ENCODE results near the gene PPFIBP1. TPM values are rescaled to one million over a fixed set of nuclear protein-coding genes. Genes with fewer than 3 reads are reported as not detected.

The PPFIBP1 gene
- polyA plus RNA-seq, 1 donor (not counting 4 experiments of a cell fraction or from before 2014, with no cell fraction given), result 83.5 TPM

DNA sequence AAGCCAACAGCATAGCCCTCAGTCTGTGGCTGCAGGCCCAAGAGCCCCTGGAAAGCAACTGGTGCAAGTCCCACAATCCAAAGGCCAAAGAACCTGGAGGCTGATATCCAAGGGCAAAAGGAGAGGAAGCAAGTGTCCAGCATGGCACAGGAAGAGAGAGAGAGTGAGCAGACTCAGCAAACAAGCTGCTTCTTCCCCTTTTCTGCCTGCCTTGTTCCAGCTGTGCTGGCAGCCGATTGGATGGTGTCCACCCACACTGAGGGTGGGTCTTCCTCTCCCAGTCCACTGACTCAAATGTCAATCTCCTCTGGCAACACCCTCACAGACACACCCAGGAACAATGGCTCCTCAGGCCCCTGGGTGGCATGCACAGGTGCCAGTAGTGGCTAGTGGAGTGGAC lies 44.0 kb upstream of the PPFIBP1 start:
- Histone ChIP-seq H3K4me2 (ENCODE audit: control insufficient read depth, extremely low read depth, insufficient read depth, low read depth, low read length) (no peak overlapping the region), H3K36me3 (ENCODE audit: control insufficient read depth in 2 of 2, extremely low read depth in 1 of 2, insufficient read depth in 2 of 2, low read length in 2 of 2) (no peaks in the 10 kb centered on the region), H2AFZ (ENCODE audit: control insufficient read depth, low read length) (no peak overlapping the region), H4K20me1 (ENCODE audit: control insufficient read depth, extremely low read depth, insufficient read depth, low read length) (no peaks in the 10 kb centered on the region), H3K27ac (ENCODE audit: control insufficient read depth, insufficient read depth, low read length) (no peak overlapping the region), H3K9me3 (ENCODE audit: control insufficient read depth, low read depth, low read length) (no peaks in the 10 kb centered on the region), H3K4me1 (ENCODE audit: control insufficient read depth, extremely low read depth, insufficient read depth, low read length) (no peaks in the 10 kb centered on the region), H3K27me3 (ENCODE audit: control insufficient read depth, extremely low read depth, insufficient read depth, low read length) (no peaks in the 10 kb centered on the region), H3K4me3 (ENCODE audit: control insufficient read depth in 2 of 3, extremely low read depth in 1 of 3, insufficient read depth in 2 of 3, low read depth in 1 of 3, low read length in 3 of 3) (no peak overlapping the region), H3K9me1 (ENCODE audit: control insufficient read depth, extremely low read depth, insufficient read depth, low read length) (no peaks in the 10 kb centered on the region), H3K9ac (ENCODE audit: control insufficient read depth, extremely low read depth, insufficient read depth, low read length) (no peak overlapping the region), H3K79me2 (ENCODE audit: control insufficient read depth, insufficient read depth, low read length) (no peaks in the 10 kb centered on the region)
- TF ChIP-seq, protein P1, sequence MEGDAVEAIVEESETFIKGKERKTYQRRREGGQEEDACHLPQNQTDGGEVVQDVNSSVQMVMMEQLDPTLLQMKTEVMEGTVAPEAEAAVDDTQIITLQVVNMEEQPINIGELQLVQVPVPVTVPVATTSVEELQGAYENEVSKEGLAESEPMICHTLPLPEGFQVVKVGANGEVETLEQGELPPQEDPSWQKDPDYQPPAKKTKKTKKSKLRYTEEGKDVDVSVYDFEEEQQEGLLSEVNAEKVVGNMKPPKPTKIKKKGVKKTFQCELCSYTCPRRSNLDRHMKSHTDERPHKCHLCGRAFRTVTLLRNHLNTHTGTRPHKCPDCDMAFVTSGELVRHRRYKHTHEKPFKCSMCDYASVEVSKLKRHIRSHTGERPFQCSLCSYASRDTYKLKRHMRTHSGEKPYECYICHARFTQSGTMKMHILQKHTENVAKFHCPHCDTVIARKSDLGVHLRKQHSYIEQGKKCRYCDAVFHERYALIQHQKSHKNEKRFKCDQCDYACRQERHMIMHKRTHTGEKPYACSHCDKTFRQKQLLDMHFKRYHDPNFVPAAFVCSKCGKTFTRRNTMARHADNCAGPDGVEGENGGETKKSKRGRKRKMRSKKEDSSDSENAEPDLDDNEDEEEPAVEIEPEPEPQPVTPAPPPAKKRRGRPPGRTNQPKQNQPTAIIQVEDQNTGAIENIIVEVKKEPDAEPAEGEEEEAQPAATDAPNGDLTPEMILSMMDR (optimal IDR thresholded peaks at IDR 0.05 in 1 of 3, IDR thresholded peaks at IDR 0.05 in 1 of 3, conservative IDR thresholded peaks at IDR 0.05 in 1 of 3; ENCODE audit: extremely low read depth in 1 of 3, insufficient read depth in 2 of 3, low read length in 3 of 3), result no peak
- TF ChIP-seq EZH2 (IDR thresholded peaks at IDR 0.05; ENCODE audit: low read length), result no peak
- FAIRE-seq, result no peak
- dilution Hi-C loops (cut with MboI; ENCODE audit: extremely low pct_ligation_motif_present, low sequenced_read_pairs), result no loop called here
- no peak for DNase-seq (ENCODE audit: low read depth, low spot score)

DNA sequence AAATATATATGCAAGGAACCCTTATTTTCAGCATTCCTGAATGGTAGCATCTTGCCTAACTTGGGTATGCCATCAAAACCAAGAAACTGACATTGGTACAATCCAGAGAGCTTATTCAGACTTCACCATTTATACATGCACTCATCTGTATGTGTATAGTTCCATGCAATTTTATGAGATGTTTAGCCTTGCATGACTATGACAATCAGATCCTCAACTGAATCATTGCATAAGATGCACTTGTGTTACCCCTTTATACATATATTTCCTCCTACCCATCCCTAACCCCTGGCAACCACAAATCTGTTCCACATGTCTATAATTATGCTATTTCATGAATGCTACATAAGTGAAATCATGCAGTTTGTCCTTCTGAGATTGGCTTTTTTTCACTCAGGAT lies 37.0 kb upstream of the PPFIBP1 start:
- Histone ChIP-seq H3K4me1 (ENCODE audit: control insufficient read depth, extremely low read depth, insufficient read depth, low read length) (no peaks in the 10 kb centered on the region), H3K4me2 (ENCODE audit: control insufficient read depth, extremely low read depth, insufficient read depth, low read depth, low read length) (no peak overlapping the region), H3K4me3 (ENCODE audit: control insufficient read depth in 2 of 3, extremely low read depth in 1 of 3, insufficient read depth in 2 of 3, low read depth in 1 of 3, low read length in 3 of 3) (no peak overlapping the region), H4K20me1 (ENCODE audit: control insufficient read depth, extremely low read depth, insufficient read depth, low read length) (no peaks in the 10 kb centered on the region), H3K9ac (ENCODE audit: control insufficient read depth, extremely low read depth, insufficient read depth, low read length) (no peak overlapping the region), H2AFZ (ENCODE audit: control insufficient read depth, low read length) (no peak overlapping the region), H3K36me3 (ENCODE audit: control insufficient read depth in 2 of 2, extremely low read depth in 1 of 2, insufficient read depth in 2 of 2, low read length in 2 of 2) (no peaks in the 10 kb centered on the region), H3K27me3 (ENCODE audit: control insufficient read depth, extremely low read depth, insufficient read depth, low read length) (no peaks in the 10 kb centered on the region), H3K27ac (ENCODE audit: control insufficient read depth, insufficient read depth, low read length) (no peak overlapping the region), H3K79me2 (ENCODE audit: control insufficient read depth, insufficient read depth, low read length) (no peaks in the 10 kb centered on the region), H3K9me3 (ENCODE audit: control insufficient read depth, low read depth, low read length) (no peaks in the 10 kb centered on the region), H3K9me1 (ENCODE audit: control insufficient read depth, extremely low read depth, insufficient read depth, low read length) (no peaks in the 10 kb centered on the region)
- DNase-seq (ENCODE audit: low read depth, low spot score), result no peak
- TF ChIP-seq EZH2 (IDR thresholded peaks at IDR 0.05; ENCODE audit: low read length), result no peak
- TF ChIP-seq, protein P1 (optimal IDR thresholded peaks at IDR 0.05 in 1 of 3, IDR thresholded peaks at IDR 0.05 in 1 of 3, conservative IDR thresholded peaks at IDR 0.05 in 1 of 3; ENCODE audit: extremely low read depth in 1 of 3, insufficient read depth in 2 of 3, low read length in 3 of 3), result no peak
- FAIRE-seq, result no peak
- dilution Hi-C loops (cut with MboI; ENCODE audit: extremely low pct_ligation_motif_present, low sequenced_read_pairs), result no loop called here
